GM21360 (cell line): ENCODE measurements around the gene S100A1.
A peak's percentile ranks its signal among the peaks of the same experiment; 100 is the strongest.
"Not testable (repeated sequence)": the region's sequence is repeated elsewhere in the genome, so short reads cannot be mapped to it uniquely, and the experiment has no call there.

ENCODE experiments used
- ATAC-seq: cut with Tn5 transposase; IDR thresholded peaks from one replicate; pipeline ENCODE4 v1.9.1; 2021; ENCODE audit warnings: mild to moderate bottlenecking, moderate library complexity; ENCODE audit not compliant: unreplicated experiment

The S100A1 gene

GRCh38 chr1:153651771-153652170 is 23.5 kb downstream of the S100A1 start:
- ATAC-seq: no peak

- no peak for ATAC-seq
These were observed 24.7 kb downstream of the S100A1 start for GRCh38 chr1:153652805-153653500.

GRCh38 chr1:153655333-153655732 is 27.1 kb downstream of the S100A1 start:
- no peak for ATAC-seq

GRCh38 chr1:153658400-153659174 is 30.4 kb downstream of the S100A1 start, which contains the start of gene SNAPIN:
SNAPIN (plus strand) TSS chr1:153658703; CDS start chr1:153658744, 41 bp downstream.
- peak; percentile 85 for ATAC-seq

GRCh38 chr1:153659175-153659534 is 30.9 kb downstream of the S100A1 start:
- ATAC-seq: no peak

GRCh38 chr1:153659656-153660055 is 31.4 kb downstream of the S100A1 start:
- no peak for ATAC-seq

- ATAC-seq: no peak
These were observed 33.0 kb downstream of the S100A1 start for GRCh38 chr1:153661111-153661708.

GRCh38 chr1:153662269-153662668 is 34.0 kb downstream of the S100A1 start:
- no peak for ATAC-seq

GRCh38 chr1:153663211-153663610 is 35.0 kb downstream of the S100A1 start:
- ATAC-seq: no peak

- ATAC-seq: no peak
These were observed 39.2 kb downstream of the S100A1 start for GRCh38 chr1:153667439-153667838.

GRCh38 chr1:153668672-153669071 is 40.4 kb downstream of the S100A1 start:
- ATAC-seq: not testable (repeated sequence)

GRCh38 chr1:153669606-153670005 is 41.4 kb downstream of the S100A1 start:
- ATAC-seq: no peak

- peak; percentile 1 for ATAC-seq
These were observed 42.1 kb downstream of the S100A1 start for GRCh38 chr1:153670257-153670858.

GRCh38 chr1:153670859-153671627 is 42.8 kb downstream of the S100A1 start, which contains the start of gene ILF2:
ILF2 (minus strand) TSS chr1:153670993; CDS start chr1:153670922, 71 bp downstream.
- peak; percentile 92 for ATAC-seq

GRCh38 chr1:153671628-153672353 is 43.6 kb downstream of the S100A1 start:
- peak; percentile 15 for ATAC-seq

GRCh38 chr1:153673511-153673910 is 45.3 kb downstream of the S100A1 start:
- ATAC-seq: no peak

GRCh38 chr1:153677718-153678518 is 49.7 kb downstream of the S100A1 start:
- no peak for ATAC-seq

GRCh38 chr1:153678519-153679336 is 50.5 kb downstream of the S100A1 start, which contains the start of gene NPR1:
NPR1 (plus strand) TSS chr1:153678688; CDS start chr1:153679109, 421 bp downstream.
- no peak for ATAC-seq
